GM12878 (cell line): ENCODE data around the gene RO60. TPM values are rescaled to one million over a fixed set of nuclear protein-coding genes. Genes with fewer than 3 reads are reported as not detected.

Experiments
- ASH2L ChIP-seq: fragments of 300-600, 200-600 bp; sonication (generic); IDR thresholded peaks from 2 replicates; pipeline ENCODE4 v1.6.1; 2017; ENCODE audit warnings: low read depth, mild to moderate bottlenecking, borderline replicate concordance
- BMI1 ChIP-seq: fragments of 450-650 bp; IDR thresholded peaks from 2 replicates; pipeline ENCODE4 v1.6.1; 2016; ENCODE audit warnings: mild to moderate bottlenecking, moderate library complexity, borderline replicate concordance
- CREB1 ChIP-seq: IDR thresholded peaks from 2 replicates; pipeline ENCODE4 v1.6.1; 2012; ENCODE audit warnings: low read depth, mild to moderate bottlenecking, inconsistent platforms
- EZH2 ChIP-seq: IDR thresholded peaks from 2 replicates; pipeline ENCODE4 v1.6.1; 2012; ENCODE audit warnings: low read depth, mild to moderate bottlenecking, control low read depth, inconsistent platforms, low read length, borderline replicate concordance; ENCODE audit not compliant: control insufficient read depth
- FOS ChIP-seq: IDR thresholded peaks from 3 replicates; pipeline ENCODE4 v1.6.1; 2011; ENCODE audit warnings: borderline replicate concordance; ENCODE audit not compliant: insufficient read length; ENCODE audit errors: extremely low read depth
- GATAD2B ChIP-seq: fragments of 450-650 bp; conservative IDR thresholded peaks from 2 replicates; pipeline ENCODE4 v1.6.1; 2017; ENCODE audit warnings: low read depth, mild to moderate bottlenecking, moderate library complexity
- HDGF ChIP-seq: fragments of 450-650 bp; IDR thresholded peaks from 2 replicates; pipeline ENCODE4 v1.6.1; 2016; ENCODE audit warnings: antibody characterized with exemption
- KAT2A ChIP-seq: conservative IDR thresholded peaks from 2 replicates; pipeline ENCODE4 v1.6.1; 2011; ENCODE audit warnings: low read depth, low read length; ENCODE audit not compliant: control insufficient read depth
- KLF5 ChIP-seq: fragments of 450-650 bp; IDR thresholded peaks from 2 replicates; pipeline ENCODE4 v1.6.1; 2014; ENCODE audit warnings: mild to moderate bottlenecking; ENCODE audit not compliant: partially characterized antibody
- MEF2A ChIP-seq: IDR thresholded peaks from 2 replicates; pipeline ENCODE4 v1.6.1; 2011; ENCODE audit warnings: low read depth, mild to moderate bottlenecking, low read length, moderate library complexity; ENCODE audit not compliant: insufficient read depth
- NBN ChIP-seq: fragments of 450-650 bp; IDR thresholded peaks from 2 replicates; pipeline ENCODE4 v1.6.1; 2016
- NFXL1 ChIP-seq: fragments of 450-650 bp; IDR thresholded peaks from 2 replicates; pipeline ENCODE4 v1.6.1; 2017; ENCODE audit warnings: antibody characterized with exemption, mild to moderate bottlenecking, borderline replicate concordance
- NFYA ChIP-seq: IDR thresholded peaks from 2 replicates; pipeline ENCODE4 v1.6.1; 2011; ENCODE audit warnings: low read depth, mild to moderate bottlenecking, low read length, improper control_type of control experiment, borderline replicate concordance
- NR2C2 ChIP-seq: IDR thresholded peaks from 2 replicates; pipeline ENCODE4 v1.6.1; 2011; ENCODE audit warnings: borderline replicate concordance, low read depth; ENCODE audit not compliant: control insufficient read depth, insufficient read length
- POU2F2 ChIP-seq: IDR thresholded peaks from 3 replicates; pipeline ENCODE4 v1.6.1; 2011; ENCODE audit warnings: low read depth, mild to moderate bottlenecking, low read length, borderline replicate concordance
- RB1 ChIP-seq: fragments of 450-650 bp; formaldehyde crosslinking; IDR thresholded peaks from 2 replicates; pipeline ENCODE4 v1.6.1; 2017; ENCODE audit warnings: mild to moderate bottlenecking, borderline replicate concordance
- RUNX3 ChIP-seq: IDR thresholded peaks from 2 replicates; pipeline ENCODE4 v1.6.1; 2012; ENCODE audit warnings: low read length, inconsistent platforms
- TBL1XR1 ChIP-seq: IDR thresholded peaks from 2 replicates; pipeline ENCODE4 v1.6.1; 2012; ENCODE audit warnings: low read depth, low read length, improper control_type of control experiment
- YY1 ChIP-seq: IDR thresholded peaks from 2 replicates; pipeline ENCODE4 v1.6.1; 2011; ENCODE audit warnings: low read depth, mild to moderate bottlenecking, low read length
- ZNF274 ChIP-seq: IDR thresholded peaks from one replicate; pipeline ENCODE4 v1.8.0; 2011; ENCODE audit not compliant: insufficient read length, insufficient read depth
- ZNF384 ChIP-seq: IDR thresholded peaks from 2 replicates; pipeline ENCODE4 v1.6.1; 2012; ENCODE audit warnings: low read depth, mild to moderate bottlenecking, low read length, improper control_type of control experiment, borderline replicate concordance
- ZNF622 ChIP-seq: fragments of 450-650 bp; IDR thresholded peaks from 2 replicates; pipeline ENCODE4 v1.6.1; 2017; ENCODE audit warnings: mild to moderate bottlenecking, inconsistent platforms
- ZSCAN29 ChIP-seq: fragments of 450-650 bp; IDR thresholded peaks from 2 replicates; pipeline ENCODE4 v1.6.1; 2017; ENCODE audit warnings: mild to moderate bottlenecking, moderate library complexity
- ZZZ3 ChIP-seq: IDR thresholded peaks from 2 replicates; pipeline ENCODE4 v1.6.1; 2011; ENCODE audit warnings: low read depth; ENCODE audit not compliant: control insufficient read depth, insufficient read length
- polyA plus RNA-seq, 11 experiments: library from polyadenylated mRNA; depleted of rRNA in 4 of 11; unstranded in 6 of 11; stranded (reverse) in 5 of 11; fragments of >200 nt; fragmentation: Nextera tagmentation in 4 of 11; fragmentation: Illumina TruSeq in 1 of 11; extraction: Ambion mirVana in 4 of 11; extraction: Trizol in 1 of 11; gene quantifications; 1 replicate in 1 of 11; 2 replicates in 10 of 11; pipeline versions ENCODE4 v1.2.1 to v1.2.3, GENCODE V29; 2011 to 2016; ENCODE audit warnings: inconsistent platforms in 2 of 11, missing spikeins in 2 of 11, low read depth in 1 of 11
- total RNA-seq, 4 experiments: library from RNA; depleted of rRNA in 3 of 4; stranded (reverse); fragments of >200 nt in 3 of 4; fragmentation: Illumina TruSeq in 1 of 4; extraction: Trizol in 1 of 4; gene quantifications; 2 replicates each; pipeline versions ENCODE4 v1.2.1 to v1.2.3, GENCODE V29; 2013 to 2021
- TF ChIP-seq, protein P1 (sequence below): IDR thresholded peaks from 2 replicates; pipeline ENCODE4 v1.6.1; 2012; ENCODE audit warnings: mild to moderate bottlenecking, low read depth, low read length
- TF ChIP-seq, protein P2 (sequence below): IDR thresholded peaks from 2 replicates; pipeline ENCODE4 v1.6.1; 2012; ENCODE audit warnings: low read length, inconsistent platforms
- TF ChIP-seq, protein P3 (sequence below): IDR thresholded peaks from 2 replicates; pipeline ENCODE4 v1.6.1; 2011; ENCODE audit warnings: low read depth, low read length, improper control_type of control experiment, borderline replicate concordance

RO60 gene
- total and polyA plus RNA-seq, 10 of the 15 experiments (the other 5 are each of a cell fraction or from before 2014, with no cell fraction given) = 21.1 to 143 (median 83.1) TPM

DNA sequence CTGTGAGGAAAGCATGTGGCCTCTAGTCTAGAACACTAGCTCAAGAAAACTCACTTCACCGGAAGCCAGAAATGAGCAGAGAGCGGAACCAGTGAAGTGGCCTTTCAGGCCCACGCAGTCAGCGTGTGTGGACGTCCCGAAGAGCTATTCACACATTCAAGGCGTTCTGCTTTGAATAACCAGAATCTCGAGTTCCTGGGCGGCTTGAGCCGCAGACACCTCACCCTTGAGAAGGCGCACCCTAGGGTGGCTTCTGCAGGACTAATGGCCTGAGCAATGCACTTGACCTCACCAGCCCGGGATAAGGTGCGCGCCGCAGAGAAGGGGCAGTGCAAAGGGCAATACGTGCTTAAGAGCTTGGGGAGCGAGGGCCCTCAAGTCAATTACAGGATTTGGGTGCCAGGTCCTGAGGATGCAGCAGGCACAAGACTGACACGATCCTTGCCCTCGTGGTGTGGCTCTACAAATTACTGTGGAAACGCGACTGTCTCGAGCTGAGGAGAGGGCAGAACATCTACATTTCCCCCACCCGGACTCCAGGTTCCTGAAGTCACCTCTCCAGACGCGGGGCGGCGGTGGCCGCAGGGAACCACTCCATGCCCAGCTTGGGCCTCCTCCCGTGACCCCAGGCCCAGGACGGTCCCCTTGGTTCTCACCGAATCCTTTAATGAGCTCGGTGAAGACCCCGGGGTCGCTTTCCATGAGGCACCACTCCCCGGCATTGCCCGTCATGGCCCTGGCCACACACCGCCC is 707 bp upstream of the RO60 start (continued):
- TF ChIP-seq, protein P1, sequence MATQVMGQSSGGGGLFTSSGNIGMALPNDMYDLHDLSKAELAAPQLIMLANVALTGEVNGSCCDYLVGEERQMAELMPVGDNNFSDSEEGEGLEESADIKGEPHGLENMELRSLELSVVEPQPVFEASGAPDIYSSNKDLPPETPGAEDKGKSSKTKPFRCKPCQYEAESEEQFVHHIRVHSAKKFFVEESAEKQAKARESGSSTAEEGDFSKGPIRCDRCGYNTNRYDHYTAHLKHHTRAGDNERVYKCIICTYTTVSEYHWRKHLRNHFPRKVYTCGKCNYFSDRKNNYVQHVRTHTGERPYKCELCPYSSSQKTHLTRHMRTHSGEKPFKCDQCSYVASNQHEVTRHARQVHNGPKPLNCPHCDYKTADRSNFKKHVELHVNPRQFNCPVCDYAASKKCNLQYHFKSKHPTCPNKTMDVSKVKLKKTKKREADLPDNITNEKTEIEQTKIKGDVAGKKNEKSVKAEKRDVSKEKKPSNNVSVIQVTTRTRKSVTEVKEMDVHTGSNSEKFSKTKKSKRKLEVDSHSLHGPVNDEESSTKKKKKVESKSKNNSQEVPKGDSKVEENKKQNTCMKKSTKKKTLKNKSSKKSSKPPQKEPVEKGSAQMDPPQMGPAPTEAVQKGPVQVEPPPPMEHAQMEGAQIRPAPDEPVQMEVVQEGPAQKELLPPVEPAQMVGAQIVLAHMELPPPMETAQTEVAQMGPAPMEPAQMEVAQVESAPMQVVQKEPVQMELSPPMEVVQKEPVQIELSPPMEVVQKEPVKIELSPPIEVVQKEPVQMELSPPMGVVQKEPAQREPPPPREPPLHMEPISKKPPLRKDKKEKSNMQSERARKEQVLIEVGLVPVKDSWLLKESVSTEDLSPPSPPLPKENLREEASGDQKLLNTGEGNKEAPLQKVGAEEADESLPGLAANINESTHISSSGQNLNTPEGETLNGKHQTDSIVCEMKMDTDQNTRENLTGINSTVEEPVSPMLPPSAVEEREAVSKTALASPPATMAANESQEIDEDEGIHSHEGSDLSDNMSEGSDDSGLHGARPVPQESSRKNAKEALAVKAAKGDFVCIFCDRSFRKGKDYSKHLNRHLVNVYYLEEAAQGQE = no peak
- TF ChIP-seq RB1 (no peak), CREB1 (peak; percentile 63; the same call in 1 of the 2 replicates), ZSCAN29 (peak; percentile 61; the same call in 1 of the 2 replicates), MEF2A (0 out of 2 replicates have a peak, but pooled peaks have one; percentile 33), POU2F2 (peak; percentile 64; the same call in 1 of the 3 replicates), ZNF384 (no peak), NR2C2 (no peak), RUNX3 (peak; percentile 61), FOS (no peak), TBL1XR1 (no peak), BMI1 (no peak), ZNF622 (no peak), EZH2 (no peak), HDGF (no peak), KLF5 (peak; percentile 12), NBN (no peak), GATAD2B (no peak; the same call in 1 of the 2 replicates), YY1 (no peak), ASH2L (no peak), NFXL1 (no peak), ZZZ3 (no peak), KAT2A (no peak), NFYA (no peak), ZNF274 (no peak)
- TF ChIP-seq, protein P2, sequence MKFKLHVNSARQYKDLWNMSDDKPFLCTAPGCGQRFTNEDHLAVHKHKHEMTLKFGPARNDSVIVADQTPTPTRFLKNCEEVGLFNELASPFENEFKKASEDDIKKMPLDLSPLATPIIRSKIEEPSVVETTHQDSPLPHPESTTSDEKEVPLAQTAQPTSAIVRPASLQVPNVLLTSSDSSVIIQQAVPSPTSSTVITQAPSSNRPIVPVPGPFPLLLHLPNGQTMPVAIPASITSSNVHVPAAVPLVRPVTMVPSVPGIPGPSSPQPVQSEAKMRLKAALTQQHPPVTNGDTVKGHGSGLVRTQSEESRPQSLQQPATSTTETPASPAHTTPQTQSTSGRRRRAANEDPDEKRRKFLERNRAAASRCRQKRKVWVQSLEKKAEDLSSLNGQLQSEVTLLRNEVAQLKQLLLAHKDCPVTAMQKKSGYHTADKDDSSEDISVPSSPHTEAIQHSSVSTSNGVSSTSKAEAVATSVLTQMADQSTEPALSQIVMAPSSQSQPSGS = no peak; the same call in 1 of the 2 replicates
- TF ChIP-seq, protein P3, sequence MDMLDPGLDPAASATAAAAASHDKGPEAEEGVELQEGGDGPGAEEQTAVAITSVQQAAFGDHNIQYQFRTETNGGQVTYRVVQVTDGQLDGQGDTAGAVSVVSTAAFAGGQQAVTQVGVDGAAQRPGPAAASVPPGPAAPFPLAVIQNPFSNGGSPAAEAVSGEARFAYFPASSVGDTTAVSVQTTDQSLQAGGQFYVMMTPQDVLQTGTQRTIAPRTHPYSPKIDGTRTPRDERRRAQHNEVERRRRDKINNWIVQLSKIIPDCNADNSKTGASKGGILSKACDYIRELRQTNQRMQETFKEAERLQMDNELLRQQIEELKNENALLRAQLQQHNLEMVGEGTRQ = no peak
